ENCODE results near the gene FAM168A.
"Not testable (repeated sequence)": the region's sequence is repeated elsewhere in the genome, so short reads cannot be mapped to it uniquely, and the experiment has no call there.

Gene FAM168A

DNA sequence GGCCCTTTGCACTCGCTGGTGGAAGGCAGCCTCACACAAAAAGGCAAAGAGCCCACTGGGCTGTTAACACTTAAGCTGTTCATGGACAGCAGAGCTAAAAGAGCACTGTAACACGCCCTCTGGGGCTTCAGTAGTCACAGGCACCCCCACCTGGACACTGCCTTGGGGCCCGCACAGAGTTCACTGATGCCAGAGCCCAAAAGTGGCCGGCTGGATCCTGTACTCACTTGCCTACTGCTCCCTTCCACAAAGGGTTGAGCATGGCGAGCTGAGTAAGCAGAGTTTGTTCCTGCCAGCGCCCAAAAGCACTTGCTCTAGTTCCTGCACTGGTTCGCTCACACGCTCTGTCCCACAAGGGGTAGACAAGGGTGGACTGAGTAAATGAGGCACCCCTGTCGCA lies 142.9 kb downstream of the FAM168A start:
- no peak for TF ChIP-seq Cebpa-rat (IDR thresholded peaks at IDR 0.05)
- Histone ChIP-seq H3K27ac (no peak overlapping the region), H3K9ac (no peak overlapping the region), H3K4me2 (no peak overlapping the region), H3K9me3 (no peaks in the 10 kb centered on the region), H3K4me1 (peaks cover 5% of the 10 kb centered on the region), H3K36me3 (peaks cover 25% of the 10 kb centered on the region; the same call in 1 of the 2 replicates), H4K20me1 (no peaks in the 10 kb centered on the region), H3K4me3 (no peak overlapping the region), H3K27me3 (no peaks in the 10 kb centered on the region)

- Histone ChIP-seq H3K9me3 (no peaks in the 10 kb centered on the region), H4K20me1 (no peaks in the 10 kb centered on the region), H3K36me3 (peaks cover 38% of the 10 kb centered on the region)
Measured at GRCh38 chr11:73453562-73453961, 144.3 kb downstream of the FAM168A start.

GRCh38 chr11:73452726-73453125 lies 145.2 kb downstream of the FAM168A start:
- no peak for TF ChIP-seq Cebpa-rat (IDR thresholded peaks at IDR 0.05)

More at GRCh38 chr11:73453562-73453961, 144.3 kb downstream of the FAM168A start:
- no peak overlapping the region for H3K4me2 ChIP-seq
- no peak overlapping the region for H3K27ac ChIP-seq
- TF ChIP-seq Cebpa-rat (IDR thresholded peaks at IDR 0.05), result 0 out of 2 replicates have a peak, but pooled peaks have one; percentile 28
- H3K4me1 ChIP-seq, result no peaks in the 10 kb centered on the region
- H3K9ac ChIP-seq, result no peak overlapping the region
- no peaks in the 10 kb centered on the region for H3K27me3 ChIP-seq
- no peak overlapping the region for H3K4me3 ChIP-seq

GRCh38 chr11:73451896-73452295 lies 146.0 kb downstream of the FAM168A start:
- Histone ChIP-seq H3K36me3 (peaks cover 39% of the 10 kb centered on the region), H3K9me3 (no peaks in the 10 kb centered on the region), H3K4me1 (no peaks in the 10 kb centered on the region), H3K27me3 (no peaks in the 10 kb centered on the region), H3K27ac (no peak overlapping the region), H3K4me2 (no peak overlapping the region), H3K4me3 (no peak overlapping the region), H4K20me1 (no peaks in the 10 kb centered on the region), H3K9ac (no peak overlapping the region)
- no peak for TF ChIP-seq Cebpa-rat (IDR thresholded peaks at IDR 0.05)

More at GRCh38 chr11:73452726-73453125, 145.2 kb downstream of the FAM168A start:
- no peak overlapping the region for H3K27ac ChIP-seq
- H3K9ac ChIP-seq, result no peak overlapping the region
- no peaks in the 10 kb centered on the region for H4K20me1 ChIP-seq
- H3K9me3 ChIP-seq, result no peaks in the 10 kb centered on the region
- H3K4me1 ChIP-seq, result no peaks in the 10 kb centered on the region
- H3K36me3 ChIP-seq, result peaks cover 44% of the 10 kb centered on the region
- no peak overlapping the region for H3K4me2 ChIP-seq
- H3K4me3 ChIP-seq, result no peak overlapping the region
- no peaks in the 10 kb centered on the region for H3K27me3 ChIP-seq

DNA sequence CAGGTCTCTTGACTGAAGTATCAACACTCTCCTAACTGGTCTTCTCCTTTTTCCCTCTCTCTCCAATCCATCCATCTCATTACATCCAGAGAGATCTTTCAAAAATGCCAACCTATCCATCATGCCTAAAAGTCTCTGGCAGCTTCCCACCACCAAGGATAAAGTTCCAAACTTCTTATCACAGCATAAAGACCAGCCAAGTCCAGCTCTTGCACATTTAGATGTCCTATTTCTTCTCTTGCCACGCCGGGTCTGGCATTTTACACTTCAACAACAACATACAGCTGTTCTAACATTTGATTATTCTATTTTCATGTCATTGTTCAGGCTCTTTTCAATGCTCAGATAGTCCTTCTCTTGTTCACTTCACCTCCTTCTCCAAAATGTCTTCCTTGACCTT lies 151.1 kb downstream of the FAM168A start:
- H3K36me3 ChIP-seq, result peaks cover 20% of the 10 kb centered on the region
- H3K4me3 ChIP-seq, result no peak overlapping the region
- H3K4me2 ChIP-seq, result no peak overlapping the region
- no peaks in the 10 kb centered on the region for H3K27me3 ChIP-seq
- no peaks in the 10 kb centered on the region for H3K9me3 ChIP-seq
- no peak for TF ChIP-seq Cebpa-rat (IDR thresholded peaks at IDR 0.05)
- no peaks in the 10 kb centered on the region for H4K20me1 ChIP-seq
- H3K27ac ChIP-seq, result no peak overlapping the region
- H3K9ac ChIP-seq, result no peak overlapping the region
- H3K4me1 ChIP-seq, result no peaks in the 10 kb centered on the region

DNA sequence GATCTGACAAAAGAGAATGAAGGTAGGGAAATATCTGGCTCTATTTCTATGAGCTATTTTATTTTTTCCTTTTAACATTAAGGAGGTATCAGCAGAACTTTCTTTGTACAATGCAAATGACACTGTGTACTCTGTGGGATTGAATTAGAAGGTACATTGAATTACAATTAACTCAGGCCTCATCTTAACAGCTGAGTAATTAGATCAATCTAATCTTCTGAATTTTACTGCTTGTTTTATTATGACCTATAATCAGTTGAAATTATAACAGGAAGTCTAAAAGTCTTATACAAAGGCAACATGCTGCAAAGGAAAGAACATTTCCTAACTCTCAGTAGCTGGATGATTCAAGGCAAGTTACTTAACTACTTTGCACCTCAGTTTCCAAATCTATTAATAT lies 151.9 kb downstream of the FAM168A start:
- no peaks in the 10 kb centered on the region for H3K27me3 ChIP-seq
- TF ChIP-seq Cebpa-rat (IDR thresholded peaks at IDR 0.05), result no peak
- no peaks in the 10 kb centered on the region for H4K20me1 ChIP-seq
- no peak overlapping the region for H3K27ac ChIP-seq
- H3K9ac ChIP-seq, result no peak overlapping the region
- H3K36me3 ChIP-seq, result peaks cover 20% of the 10 kb centered on the region
- no peaks in the 10 kb centered on the region for H3K4me1 ChIP-seq
- H3K4me3 ChIP-seq, result no peak overlapping the region
- H3K4me2 ChIP-seq, result no peak overlapping the region
- H3K9me3 ChIP-seq, result no peaks in the 10 kb centered on the region

DNA sequence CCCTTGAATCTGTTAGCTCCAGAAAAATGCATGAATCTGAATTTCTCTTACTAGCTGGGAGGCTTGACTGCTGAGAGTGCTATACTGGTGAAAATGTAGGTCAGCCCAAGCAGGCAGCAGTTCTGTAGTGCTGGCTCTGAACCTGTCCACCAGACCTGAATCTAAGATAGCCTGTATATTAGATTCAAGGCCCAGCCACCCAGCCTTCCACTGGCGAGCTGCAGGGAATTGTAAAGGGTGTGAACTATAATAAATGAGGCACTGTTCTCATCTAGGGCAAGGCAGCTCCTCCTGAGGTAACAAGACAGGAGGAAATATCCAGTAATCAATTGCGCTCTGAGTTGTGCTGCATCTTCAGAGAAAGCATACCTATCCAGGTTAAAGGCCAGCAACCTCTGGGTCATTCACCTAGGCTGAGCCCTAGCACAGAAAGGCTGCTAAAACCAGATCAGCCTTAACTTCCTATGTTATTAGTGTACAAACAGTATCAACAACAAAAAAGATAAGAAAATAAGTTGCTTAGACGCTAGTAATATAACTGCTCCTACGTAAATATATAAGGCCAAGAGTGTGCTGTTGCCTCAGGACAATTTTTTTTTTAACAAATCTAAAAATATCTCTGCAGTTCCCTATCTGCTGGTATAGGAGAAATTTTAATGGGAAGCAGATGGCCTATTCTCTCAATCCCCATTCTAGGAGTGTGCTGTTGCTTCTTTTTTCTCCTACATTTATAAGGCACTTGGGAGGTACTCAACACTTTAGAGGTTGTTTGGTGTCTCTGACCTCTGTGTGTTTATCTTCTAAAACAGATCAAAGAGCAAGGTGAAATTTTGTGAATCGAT lies 158.7 kb downstream of the FAM168A start:
- Histone ChIP-seq H3K27me3 (no peaks in the 10 kb centered on the region), H3K27ac (no peak overlapping the region), H3K9ac (no peak overlapping the region), H3K36me3 (peaks cover 6% of the 10 kb centered on the region; the same call in 1 of the 2 replicates), H3K4me2 (no peak overlapping the region), H3K4me1 (no peaks in the 10 kb centered on the region), H3K4me3 (no peak overlapping the region), H3K9me3 (no peaks in the 10 kb centered on the region), H4K20me1 (no peaks in the 10 kb centered on the region)
- TF ChIP-seq Cebpa-rat (IDR thresholded peaks at IDR 0.05), result no peak

DNA sequence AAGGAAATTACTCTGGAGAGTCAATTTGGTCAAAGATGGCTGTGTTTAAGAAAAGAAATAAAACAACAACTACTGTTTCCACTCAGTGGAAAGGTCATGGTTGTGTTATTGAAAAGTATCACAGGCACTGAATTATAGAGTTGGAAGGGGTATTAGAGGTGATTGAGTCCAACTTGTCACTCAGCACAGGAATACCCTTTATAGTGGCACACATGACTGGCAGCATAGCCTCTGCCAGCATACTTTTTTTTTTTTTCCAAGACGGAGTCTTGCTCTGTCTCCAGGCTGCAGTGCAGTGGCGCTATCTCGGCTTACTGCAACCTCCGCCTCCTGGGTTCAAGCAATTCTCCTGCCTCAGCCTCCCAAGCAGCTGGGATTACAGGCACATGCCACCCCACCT lies 161.1 kb downstream of the FAM168A start:
- H3K9ac ChIP-seq, H3K27me3 ChIP-seq, H3K4me1 ChIP-seq, H3K9me3 ChIP-seq, H3K4me3 ChIP-seq, H3K27ac ChIP-seq, H3K36me3 ChIP-seq, H3K4me2 ChIP-seq, H4K20me1 ChIP-seq: not testable (repeated sequence)

- Histone ChIP-seq H3K4me3 (no peak overlapping the region), H3K36me3 (peaks cover 44% of the 10 kb centered on the region), H3K9me3 (no peaks in the 10 kb centered on the region), H3K4me2 (no peak overlapping the region), H4K20me1 (peaks cover 5% of the 10 kb centered on the region; the same call in 1 of the 2 replicates), H3K4me1 (peaks cover 8% of the 10 kb centered on the region), H3K27me3 (no peaks in the 10 kb centered on the region), H3K27ac (no peak overlapping the region), H3K9ac (no peak overlapping the region)
- no peak for TF ChIP-seq Cebpa-rat (IDR thresholded peaks at IDR 0.05)
Measured at GRCh38 chr11:73431396-73431795, 166.5 kb downstream of the FAM168A start.

DNA sequence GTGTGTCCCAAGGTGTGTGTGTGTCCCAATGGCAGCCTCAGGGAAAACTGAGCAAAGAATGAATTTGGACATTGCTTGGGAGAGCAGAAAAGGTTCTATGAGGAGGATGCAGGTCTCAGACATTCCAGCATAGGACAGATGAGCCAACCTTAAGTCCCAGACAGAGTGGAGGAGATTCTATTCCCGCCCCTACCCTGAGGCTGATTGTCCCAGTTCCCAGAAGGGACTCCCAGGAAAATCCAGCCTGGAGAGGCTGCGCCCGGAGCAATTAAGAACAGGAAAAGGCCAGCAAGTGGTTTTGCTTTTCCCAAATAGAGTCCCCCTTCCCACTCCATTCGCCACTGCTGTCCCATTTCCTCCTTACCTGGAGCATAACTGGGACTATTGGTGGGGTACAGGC lies 167.6 kb downstream of the FAM168A start:
- Histone ChIP-seq H3K4me2 (no peak overlapping the region), H4K20me1 (peaks cover 5% of the 10 kb centered on the region; the same call in 1 of the 2 replicates), H3K27ac (no peak overlapping the region), H3K4me1 (peaks cover 8% of the 10 kb centered on the region), H3K4me3 (no peak overlapping the region), H3K27me3 (no peaks in the 10 kb centered on the region), H3K9ac (no peak overlapping the region), H3K9me3 (no peaks in the 10 kb centered on the region), H3K36me3 (peaks cover 52% of the 10 kb centered on the region)
- TF ChIP-seq Cebpa-rat (IDR thresholded peaks at IDR 0.05), result no peak

Data from BLaER1 (cell line).